ENCODE data around the gene GRIP1. TPM values are rescaled to one million over a fixed set of nuclear protein-coding genes. Genes with fewer than 3 reads are reported as not detected.

Gene GRIP1
- total and polyA plus RNA-seq, 2 experiments from 2014 or later = 5.1 to 13.7 TPM

DNA sequence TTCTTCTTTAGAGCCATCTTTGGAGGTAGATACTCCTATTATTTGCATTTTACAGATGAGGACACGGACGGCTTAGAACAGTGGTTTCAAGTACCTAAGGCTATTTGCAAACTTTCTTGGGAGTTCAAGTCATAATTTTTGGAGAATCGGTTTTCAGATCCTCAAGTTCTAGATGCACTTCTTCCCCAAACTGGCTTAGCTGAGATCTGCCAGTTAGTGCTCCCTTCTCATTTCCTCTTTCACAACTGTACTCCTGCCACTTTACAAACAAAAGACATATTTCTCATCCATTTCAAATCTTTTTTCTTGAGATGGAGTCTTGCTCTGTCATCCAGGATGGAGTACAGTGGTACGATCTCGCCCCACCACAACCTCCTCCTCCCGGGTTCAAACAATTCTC lies 299.3 kb downstream of the GRIP1 start:
- H3K27ac ChIP-seq (ENCODE audit: low read depth) = no peak overlapping the region
- H3K79me2 ChIP-seq (replicated peaks; ENCODE audit: insufficient read depth) = no peaks in the 10 kb centered on the region
- Mint-ChIP-seq H3K27me3 (ENCODE audit: insufficient read depth, low read depth, poor library complexity) (no peaks in the 10 kb centered on the region), H3K27ac (no peak overlapping the region), H3K9me3 (no peaks in the 10 kb centered on the region), H3K36me3 (ENCODE audit: low read depth) (no peaks in the 10 kb centered on the region), H3K4me3 (no peak overlapping the region), H3K4me1 (0 out of 3 replicates have a peak, but pooled peaks cover 4% of the 10 kb centered on the region)
- no peak overlapping the region for H3K4me3 ChIP-seq
- DNase-seq (ENCODE audit: low spot score) (no peak), ATAC-seq (no peak)
- H3K4me2 ChIP-seq = no peak overlapping the region
- no peaks in the 10 kb centered on the region for H4K20me1 ChIP-seq (replicated peaks; ENCODE audit: insufficient read depth)
- no peaks in the 10 kb centered on the region for H3K27me3 ChIP-seq (ENCODE audit: insufficient read depth)
- no peaks in the 10 kb centered on the region for H3F3A ChIP-seq (replicated peaks; ENCODE audit: low read depth)
- TF ChIP-seq POLR2AphosphoS5 (IDR thresholded peaks at IDR 0.05; ENCODE audit: low read depth) (no peak), CREB1 (CRISPR knock-in tag; IDR thresholded peaks at IDR 0.05; ENCODE audit: low read depth) (no peak), JUNB (IDR thresholded peaks at IDR 0.05; ENCODE audit: unreplicated experiment) (no peak), EZH2phosphoT487 (IDR thresholded peaks at IDR 0.05; ENCODE audit: unreplicated experiment) (no peak), ZNF114 (CRISPR knock-in tag; IDR thresholded peaks at IDR 0.05) (no peak), EZH2 (IDR thresholded peaks at IDR 0.05; ENCODE audit: low read depth, unreplicated experiment) (no peak), ETS1 (IDR thresholded peaks at IDR 0.05) (no peak), CTCF (conservative IDR thresholded peaks at IDR 0.05; ENCODE audit: low read depth in 2 of 2) (no peak), ZNF331 (CRISPR knock-in tag; IDR thresholded peaks at IDR 0.05; ENCODE audit: low read depth) (no peak)
- TF ChIP-seq, protein P1, sequence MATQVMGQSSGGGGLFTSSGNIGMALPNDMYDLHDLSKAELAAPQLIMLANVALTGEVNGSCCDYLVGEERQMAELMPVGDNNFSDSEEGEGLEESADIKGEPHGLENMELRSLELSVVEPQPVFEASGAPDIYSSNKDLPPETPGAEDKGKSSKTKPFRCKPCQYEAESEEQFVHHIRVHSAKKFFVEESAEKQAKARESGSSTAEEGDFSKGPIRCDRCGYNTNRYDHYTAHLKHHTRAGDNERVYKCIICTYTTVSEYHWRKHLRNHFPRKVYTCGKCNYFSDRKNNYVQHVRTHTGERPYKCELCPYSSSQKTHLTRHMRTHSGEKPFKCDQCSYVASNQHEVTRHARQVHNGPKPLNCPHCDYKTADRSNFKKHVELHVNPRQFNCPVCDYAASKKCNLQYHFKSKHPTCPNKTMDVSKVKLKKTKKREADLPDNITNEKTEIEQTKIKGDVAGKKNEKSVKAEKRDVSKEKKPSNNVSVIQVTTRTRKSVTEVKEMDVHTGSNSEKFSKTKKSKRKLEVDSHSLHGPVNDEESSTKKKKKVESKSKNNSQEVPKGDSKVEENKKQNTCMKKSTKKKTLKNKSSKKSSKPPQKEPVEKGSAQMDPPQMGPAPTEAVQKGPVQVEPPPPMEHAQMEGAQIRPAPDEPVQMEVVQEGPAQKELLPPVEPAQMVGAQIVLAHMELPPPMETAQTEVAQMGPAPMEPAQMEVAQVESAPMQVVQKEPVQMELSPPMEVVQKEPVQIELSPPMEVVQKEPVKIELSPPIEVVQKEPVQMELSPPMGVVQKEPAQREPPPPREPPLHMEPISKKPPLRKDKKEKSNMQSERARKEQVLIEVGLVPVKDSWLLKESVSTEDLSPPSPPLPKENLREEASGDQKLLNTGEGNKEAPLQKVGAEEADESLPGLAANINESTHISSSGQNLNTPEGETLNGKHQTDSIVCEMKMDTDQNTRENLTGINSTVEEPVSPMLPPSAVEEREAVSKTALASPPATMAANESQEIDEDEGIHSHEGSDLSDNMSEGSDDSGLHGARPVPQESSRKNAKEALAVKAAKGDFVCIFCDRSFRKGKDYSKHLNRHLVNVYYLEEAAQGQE (IDR thresholded peaks at IDR 0.05; ENCODE audit: unreplicated experiment) = no peak
- no peak overlapping the region for H2AFZ ChIP-seq
- no peaks in the 10 kb centered on the region for H3K4me1 ChIP-seq (ENCODE audit: insufficient read depth)
- H3K36me3 ChIP-seq (ENCODE audit: insufficient read depth) = no peaks in the 10 kb centered on the region
- H3K9me2 ChIP-seq (ENCODE audit: insufficient read depth) = no peaks in the 10 kb centered on the region; the same call in 1 of the 2 replicates
